Measurements from ENCODE around the gene SPRED2.

The SPRED2 gene

GRCh38 chr2:65432227-65433190 is at the start of gene SPRED2:
TSS of gene SPRED2 (minus strand) at chr2:65432599. CDS start at chr2:65431987, 612 bp downstream.
- DNase-seq = peak; percentile 96

GRCh38 chr2:65481961-65482360 is 49.6 kb upstream of the SPRED2 start:
- DNase-seq = no peak

DNA sequence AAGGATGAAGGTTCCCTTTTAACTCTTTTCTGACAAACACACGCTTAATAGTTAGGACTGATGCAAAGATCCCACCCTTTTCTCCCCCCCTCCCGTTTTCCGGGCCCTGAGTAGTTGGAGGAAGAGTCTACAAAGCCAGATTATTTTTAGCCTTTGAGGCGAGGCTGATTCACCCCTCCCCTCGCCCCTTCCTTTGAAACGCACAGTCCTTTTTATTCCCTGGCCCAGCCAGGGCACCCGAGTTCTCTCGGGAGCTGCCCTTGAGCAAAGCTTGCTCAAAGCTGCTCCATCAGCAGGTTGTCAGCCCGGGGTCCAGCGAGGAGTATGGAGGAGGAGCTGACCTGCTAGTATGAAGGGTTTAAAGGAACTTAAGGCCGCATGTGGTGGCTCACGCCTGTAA is 47.1 kb upstream of the SPRED2 start:
- DNase-seq = no peak

DNA sequence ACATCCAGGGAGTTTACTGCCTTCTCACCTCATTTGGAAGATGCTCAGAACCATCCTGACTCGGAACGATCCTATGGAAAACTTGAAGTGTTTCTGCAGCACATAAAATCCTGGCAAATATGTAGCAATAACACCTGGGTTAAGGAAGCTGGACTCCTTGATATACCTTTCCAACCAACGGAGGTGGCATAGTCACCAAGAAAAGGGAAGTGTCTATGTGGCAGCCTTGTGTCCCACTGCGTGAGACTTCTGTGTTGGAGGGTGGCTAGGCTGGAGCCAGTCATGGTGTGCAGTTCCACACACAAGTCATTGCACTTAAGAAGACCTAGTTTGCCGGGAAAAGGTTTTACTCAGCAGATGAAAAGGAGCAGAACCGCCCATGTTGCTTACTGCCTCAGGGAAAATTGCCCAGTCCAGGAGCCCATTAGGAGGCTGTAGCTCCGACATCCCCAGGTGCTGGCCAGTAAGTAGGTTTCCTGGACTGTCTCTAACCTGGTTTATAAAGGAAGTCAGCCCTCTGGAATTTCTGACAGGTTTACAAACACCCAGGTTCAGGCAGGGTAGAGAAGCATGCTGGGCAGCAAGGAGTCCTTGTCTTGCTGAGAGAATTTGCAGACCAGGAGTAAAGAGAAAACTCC is 46.2 kb upstream of the SPRED2 start:
- no peak for DNase-seq

GRCh38 chr2:65477590-65477989 is 45.2 kb upstream of the SPRED2 start:
- no peak for DNase-seq

GRCh38 chr2:65476778-65477177 is 44.4 kb upstream of the SPRED2 start:
- DNase-seq = no peak

DNA sequence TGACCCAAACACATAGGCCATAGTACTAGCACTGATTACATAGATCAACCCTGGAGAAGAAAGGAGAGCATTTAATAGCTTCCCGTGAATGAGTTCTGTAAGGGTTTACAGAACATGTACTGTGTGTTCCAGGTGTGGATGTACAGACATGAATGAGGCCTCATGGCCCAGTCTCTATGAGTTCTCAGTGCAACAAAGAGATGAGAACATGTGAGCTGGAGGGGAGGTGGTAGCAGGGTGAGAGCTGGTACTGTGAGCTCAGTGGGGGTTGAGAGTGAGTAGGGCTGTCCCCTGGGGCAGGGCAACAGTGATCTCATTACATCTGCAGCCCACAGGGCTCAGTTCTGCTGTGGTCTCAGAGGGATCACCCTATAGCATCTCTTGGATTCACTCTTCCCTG is 42.6 kb upstream of the SPRED2 start:
- DNase-seq = no peak

DNA sequence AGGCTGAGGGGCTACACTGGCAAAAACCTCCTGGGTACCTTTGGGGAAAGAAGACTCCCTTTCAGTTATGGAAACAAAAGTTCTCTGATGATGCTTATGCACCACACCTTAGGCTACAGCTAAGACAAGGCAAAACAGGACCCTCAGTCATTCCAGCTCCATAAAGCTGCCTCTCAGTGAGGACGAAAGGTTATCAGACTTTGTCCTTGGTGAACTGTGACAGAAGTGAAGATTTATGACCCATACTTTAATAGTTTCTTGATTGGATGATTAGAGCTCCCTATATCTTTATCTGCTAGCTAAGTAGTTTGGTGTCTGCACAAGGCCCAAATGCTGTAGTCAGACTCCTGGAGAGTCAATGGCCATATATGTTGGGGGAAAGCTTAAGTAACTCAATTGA is 40.6 kb upstream of the SPRED2 start:
- no peak for DNase-seq

- DNase-seq = no peak
Measured at GRCh38 chr2:65471409-65471808, 39.0 kb upstream of the SPRED2 start.

GRCh38 chr2:65466551-65466950 is 34.2 kb upstream of the SPRED2 start:
- DNase-seq = no peak

DNA sequence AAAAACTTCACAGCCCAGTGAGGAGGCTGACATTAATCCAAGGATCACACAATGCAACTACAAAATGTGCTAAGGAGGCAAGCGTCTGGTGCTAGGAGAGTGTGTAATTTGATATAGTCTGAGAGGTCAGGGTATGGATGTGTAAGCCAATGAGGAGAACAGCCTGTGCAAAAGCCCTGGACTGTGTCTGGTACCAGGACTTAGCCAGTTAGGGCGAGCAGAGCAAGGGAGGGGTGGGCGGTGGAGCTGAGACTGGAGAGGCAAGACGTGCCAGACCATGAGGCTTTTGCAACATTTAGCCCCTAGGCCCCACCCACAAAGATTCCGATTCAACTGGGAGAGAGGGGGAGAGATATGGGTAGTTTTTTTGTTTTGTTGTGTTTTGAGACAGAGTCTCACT is 33.5 kb upstream of the SPRED2 start:
- DNase-seq = no peak

DNA sequence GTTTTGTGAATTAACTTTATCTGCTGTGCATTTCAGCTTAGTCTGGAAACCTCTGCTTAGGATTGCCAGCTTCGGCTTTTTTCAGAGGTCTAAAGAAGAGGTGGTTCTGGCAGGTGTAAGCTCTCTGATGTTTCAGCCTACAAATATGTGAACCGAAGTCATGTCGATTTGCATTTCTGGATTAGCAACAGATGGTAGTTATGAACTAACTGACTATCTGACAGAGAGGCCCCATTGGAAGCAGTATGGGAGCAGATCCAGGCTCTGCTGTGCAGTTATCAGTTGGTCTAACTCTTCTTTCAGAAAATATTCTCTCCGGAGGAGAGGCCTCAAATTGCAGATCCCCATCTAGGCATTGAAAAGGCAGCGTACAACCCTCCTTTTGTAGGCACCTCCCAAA is 32.7 kb upstream of the SPRED2 start:
- no peak for DNase-seq

GRCh38 chr2:65464604-65465003 is 32.2 kb upstream of the SPRED2 start:
- no peak for DNase-seq

GRCh38 chr2:65458999-65459398 is 26.6 kb upstream of the SPRED2 start:
- no peak for DNase-seq

DNA sequence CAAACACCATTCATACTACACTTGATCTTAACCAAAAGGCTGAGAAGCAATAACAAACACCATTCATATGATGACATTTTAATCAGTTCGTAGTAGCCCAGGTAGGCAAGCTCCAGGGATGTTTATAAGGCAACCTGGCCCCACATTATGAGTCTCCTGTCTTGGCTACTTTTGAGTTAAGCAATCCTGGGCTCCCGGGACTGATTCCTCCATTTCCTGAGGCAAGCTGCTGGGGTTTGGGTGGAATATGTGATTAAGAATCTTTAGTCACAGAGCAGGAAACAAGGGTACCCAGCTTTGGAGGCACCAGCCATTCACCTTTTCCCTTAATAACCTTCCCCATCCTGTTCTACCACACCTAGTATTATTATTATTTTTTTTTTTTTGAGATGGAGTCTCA is 24.5 kb upstream of the SPRED2 start:
- DNase-seq = no peak

DNA sequence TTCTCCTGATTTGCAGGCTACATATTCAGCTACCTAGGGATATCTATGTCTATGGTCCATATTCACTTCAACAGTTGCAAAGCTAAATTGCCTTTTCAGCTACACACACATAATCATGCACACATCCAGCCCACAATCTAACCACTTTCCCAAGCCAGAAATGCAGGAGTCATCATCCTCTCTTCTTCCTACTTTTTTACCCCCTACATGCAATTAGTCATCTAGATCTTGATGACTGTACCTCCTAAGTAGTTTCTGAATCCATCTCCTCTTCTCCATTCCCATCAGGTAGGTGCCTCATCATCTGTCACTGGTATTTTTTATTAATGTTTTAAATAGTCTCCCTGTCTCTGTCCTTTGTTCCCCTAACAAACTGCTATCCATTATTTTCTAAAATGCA is 23.7 kb upstream of the SPRED2 start:
- DNase-seq = no peak

DNA sequence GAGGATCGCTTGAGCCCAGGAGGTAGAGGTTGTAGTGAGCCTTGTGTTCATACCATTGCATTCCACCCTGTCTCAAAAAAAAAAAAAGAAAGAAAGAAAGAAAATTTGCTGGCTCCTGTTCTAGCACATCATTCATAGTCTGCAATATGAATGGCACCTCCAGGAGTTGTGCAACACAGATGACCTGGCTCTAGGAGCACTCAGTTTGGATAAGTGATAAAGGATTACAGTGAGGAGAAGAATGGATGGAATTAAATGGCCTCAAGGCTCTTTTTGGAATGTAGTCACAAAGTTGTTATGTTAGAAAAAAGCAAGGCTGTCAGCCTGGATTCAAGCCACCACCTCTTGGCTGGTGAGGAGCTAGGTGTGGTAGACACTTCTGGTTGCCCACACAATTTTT is 21.5 kb upstream of the SPRED2 start:
- DNase-seq = no peak

- DNase-seq = no peak
Measured at GRCh38 chr2:65452150-65452895, 19.9 kb upstream of the SPRED2 start.

- DNase-seq = no peak
Measured at GRCh38 chr2:65450810-65451209, 18.4 kb upstream of the SPRED2 start.

DNA sequence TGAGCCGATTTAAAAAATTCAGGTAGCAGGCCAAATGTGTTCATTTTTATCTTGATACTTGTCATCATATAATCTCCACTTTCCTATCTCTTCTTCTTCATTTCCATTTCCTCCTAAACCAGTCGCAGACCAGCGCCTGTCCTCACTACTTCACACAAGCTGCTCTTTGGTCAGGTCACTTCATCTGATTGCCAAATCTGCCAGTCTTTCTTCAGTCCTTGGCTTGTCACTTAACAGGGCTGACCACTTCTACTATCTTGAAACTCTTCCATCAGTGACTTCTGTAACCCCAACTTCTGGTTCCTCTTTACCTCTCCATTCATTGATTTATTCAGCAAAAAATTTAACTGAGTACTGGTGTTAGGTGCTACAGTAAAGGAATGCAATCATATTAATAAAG is 18.0 kb upstream of the SPRED2 start:
- peak; percentile 84 for DNase-seq

DNA sequence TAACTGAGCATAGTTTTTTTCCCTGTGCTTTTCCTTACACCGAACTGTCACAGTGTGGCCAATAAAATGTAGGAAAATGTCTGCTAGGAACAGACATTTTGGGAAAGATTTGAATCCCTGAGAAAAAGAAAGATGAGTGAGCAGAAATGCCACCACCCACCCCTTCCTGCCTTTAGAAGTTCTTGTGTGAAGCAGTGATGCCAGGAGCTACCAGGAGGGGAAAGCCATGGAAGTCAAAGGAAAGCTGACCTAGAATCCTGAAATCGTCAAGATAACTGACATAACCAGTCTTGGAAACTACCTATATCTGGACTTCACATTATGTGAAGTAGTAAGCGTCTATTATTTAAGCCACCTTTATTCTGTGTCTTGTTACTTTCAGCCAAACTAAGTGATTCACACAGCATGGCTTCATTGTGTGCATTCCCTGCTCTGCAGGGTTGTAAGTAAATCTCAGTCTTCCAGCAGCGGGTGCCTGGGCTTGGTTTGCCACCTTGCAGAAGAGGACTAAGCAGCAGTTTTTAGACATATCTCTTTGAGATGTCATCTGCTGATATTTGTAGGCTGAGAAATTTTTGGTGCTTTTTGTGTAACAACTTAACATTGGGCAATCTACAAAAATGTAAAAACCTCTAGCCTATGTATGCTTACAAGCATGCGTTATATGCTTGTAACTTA is 11.2 kb upstream of the SPRED2 start:
- no peak for DNase-seq

DNA sequence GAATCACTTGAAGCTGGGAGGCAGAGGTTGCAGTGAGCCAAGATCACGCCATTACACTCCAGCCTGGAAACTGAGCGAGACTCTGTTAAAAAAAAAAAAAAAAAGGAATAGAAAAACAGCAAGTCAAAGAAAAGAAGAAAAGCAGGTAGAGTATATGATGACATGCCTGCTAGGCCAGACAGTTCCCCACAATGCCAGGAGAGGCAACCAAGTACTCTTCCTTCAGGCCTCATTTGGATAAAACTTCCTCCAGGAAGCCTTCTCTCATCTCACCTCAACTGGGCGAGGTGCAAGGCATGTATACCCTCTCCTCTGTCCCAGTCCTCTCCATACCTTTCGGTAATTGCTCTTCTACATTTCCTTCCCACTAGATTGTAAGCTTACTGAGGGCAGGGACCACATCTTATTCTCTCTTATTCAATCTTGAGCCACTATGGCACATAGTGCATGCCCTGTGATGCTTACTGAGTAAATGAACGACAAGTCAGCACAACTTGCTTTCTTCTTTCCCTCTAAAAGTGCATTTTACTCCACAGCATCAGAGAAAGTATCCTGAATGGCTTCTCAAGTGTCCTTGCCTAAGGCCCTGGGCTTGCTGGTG is 10.1 kb upstream of the SPRED2 start:
- DNase-seq = no peak

All from MV-4-11 (cell line).